IPS-15b (cell line): Measurements from ENCODE around the gene METTL23.
"Not testable (repeated sequence)": the region's sequence is repeated elsewhere in the genome, so short reads cannot be mapped to it uniquely, and the experiment has no call there.

Experiments
- H3K27me3 ChIP-seq: one replicate; pipeline ENCODE4 v1.6.1; 2013; ENCODE audit warnings: low read length; ENCODE audit not compliant: control insufficient read depth, insufficient read depth
- H3K36me3 ChIP-seq: one replicate; pipeline ENCODE4 v1.6.1; 2013; ENCODE audit warnings: low read length; ENCODE audit not compliant: control insufficient read depth, insufficient read depth
- H3K4me1 ChIP-seq: one replicate; pipeline ENCODE4 v1.6.1; 2013; ENCODE audit warnings: mild to moderate bottlenecking, low read length; ENCODE audit not compliant: control insufficient read depth, insufficient read depth
- H3K4me3 ChIP-seq: one replicate; pipeline ENCODE4 v1.5.1; 2013; ENCODE audit warnings: low read depth, low read length
- H3K9ac ChIP-seq: one replicate; pipeline ENCODE4 v1.6.1; 2013; ENCODE audit warnings: low read depth, mild to moderate bottlenecking, low read length
- H3K9me3 ChIP-seq: one replicate; pipeline ENCODE4 v1.6.1; 2013; ENCODE audit warnings: mild to moderate bottlenecking, low read length; ENCODE audit not compliant: control insufficient read depth, insufficient read depth

The METTL23 gene

GRCh38 chr17:76740329-76741118 is 13.9 kb downstream of the METTL23 start:
- Histone ChIP-seq H3K4me3 (no peak overlapping the region), H3K4me1 (peaks cover 5% of the 10 kb centered on the region), H3K27me3 (no peaks in the 10 kb centered on the region), H3K9me3 (no peaks in the 10 kb centered on the region), H3K9ac (no peak overlapping the region), H3K36me3 (peaks cover 17% of the 10 kb centered on the region)

GRCh38 chr17:76742958-76743357 is 16.3 kb downstream of the METTL23 start:
- Histone ChIP-seq H3K4me1 (peaks cover 5% of the 10 kb centered on the region), H3K4me3 (no peak overlapping the region), H3K27me3 (no peaks in the 10 kb centered on the region), H3K9me3 (no peaks in the 10 kb centered on the region), H3K36me3 (peaks cover 5% of the 10 kb centered on the region), H3K9ac (no peak overlapping the region)

- Histone ChIP-seq H3K36me3 (peaks cover 5% of the 10 kb centered on the region), H3K27me3 (no peaks in the 10 kb centered on the region), H3K9ac (no peak overlapping the region), H3K9me3 (no peaks in the 10 kb centered on the region), H3K4me1 (no peaks in the 10 kb centered on the region), H3K4me3 (no peak overlapping the region)
These were observed 18.1 kb downstream of the METTL23 start for GRCh38 chr17:76744747-76745146.

GRCh38 chr17:76745785-76746184 is 19.1 kb downstream of the METTL23 start:
- H3K9me3 ChIP-seq, H3K4me3 ChIP-seq, H3K36me3 ChIP-seq, H3K9ac ChIP-seq, H3K27me3 ChIP-seq, H3K4me1 ChIP-seq: not testable (repeated sequence)

GRCh38 chr17:76747716-76748363 is 21.2 kb downstream of the METTL23 start:
- Histone ChIP-seq H3K4me1 (no peaks in the 10 kb centered on the region), H3K4me3 (no peak overlapping the region), H3K9me3 (no peaks in the 10 kb centered on the region), H3K36me3 (peaks cover 5% of the 10 kb centered on the region), H3K27me3 (no peaks in the 10 kb centered on the region), H3K9ac (no peak overlapping the region)

GRCh38 chr17:76748657-76749056 is 22.0 kb downstream of the METTL23 start:
- H3K9ac ChIP-seq: no peak overlapping the region
- no peaks in the 10 kb centered on the region for H3K27me3 ChIP-seq
- no peak overlapping the region for H3K4me3 ChIP-seq
- no peaks in the 10 kb centered on the region for H3K9me3 ChIP-seq
- no peaks in the 10 kb centered on the region for H3K4me1 ChIP-seq
- H3K36me3 ChIP-seq: peaks cover 5% of the 10 kb centered on the region

- Histone ChIP-seq H3K9ac (no peak overlapping the region), H3K4me1 (no peaks in the 10 kb centered on the region), H3K9me3 (no peaks in the 10 kb centered on the region), H3K27me3 (no peaks in the 10 kb centered on the region), H3K4me3 (no peak overlapping the region), H3K36me3 (no peaks in the 10 kb centered on the region)
These were observed 24.9 kb downstream of the METTL23 start for GRCh38 chr17:76751416-76751993.

GRCh38 chr17:76752006-76752405 is 25.4 kb downstream of the METTL23 start:
- Histone ChIP-seq H3K27me3 (no peaks in the 10 kb centered on the region), H3K9me3 (no peaks in the 10 kb centered on the region), H3K9ac (no peak overlapping the region), H3K4me3 (no peak overlapping the region), H3K36me3 (no peaks in the 10 kb centered on the region), H3K4me1 (no peaks in the 10 kb centered on the region)

- no peak overlapping the region for H3K4me3 ChIP-seq
- no peaks in the 10 kb centered on the region for H3K36me3 ChIP-seq
These were observed 26.7 kb downstream of the METTL23 start for GRCh38 chr17:76753061-76753961.

GRCh38 chr17:76755285-76755684 is 28.6 kb downstream of the METTL23 start:
- H3K27me3 ChIP-seq: no peaks in the 10 kb centered on the region
- H3K4me3 ChIP-seq: no peak overlapping the region
- H3K36me3 ChIP-seq: no peaks in the 10 kb centered on the region
- H3K9me3 ChIP-seq: no peaks in the 10 kb centered on the region
- no peaks in the 10 kb centered on the region for H3K4me1 ChIP-seq
- H3K9ac ChIP-seq: no peak overlapping the region

More at GRCh38 chr17:76753061-76753961, 26.7 kb downstream of the METTL23 start:
- Histone ChIP-seq H3K9ac (no peak overlapping the region), H3K27me3 (no peaks in the 10 kb centered on the region), H3K9me3 (no peaks in the 10 kb centered on the region), H3K4me1 (no peaks in the 10 kb centered on the region)

- Histone ChIP-seq H3K9ac (no peak overlapping the region), H3K9me3 (no peaks in the 10 kb centered on the region), H3K27me3 (no peaks in the 10 kb centered on the region), H3K36me3 (no peaks in the 10 kb centered on the region), H3K4me1 (no peaks in the 10 kb centered on the region), H3K4me3 (no peak overlapping the region)
These were observed 30.6 kb downstream of the METTL23 start for GRCh38 chr17:76757256-76757655.
